NCI-H2029 treated with DMSO at 0.1 percent for 48 hours (cell line): Measurements from ENCODE around the gene BCHE.
"Not testable (repeated sequence)": the region's sequence is repeated elsewhere in the genome, so short reads cannot be mapped to it uniquely, and the experiment has no call there.

Experiments used
- DNase-seq: peaks from one replicate; lab custom pipeline; 2025; lab: John Stamatoyannopoulos, UW

Gene BCHE

GRCh38 chr3:165816209-165816608, 21.0 kb downstream of the BCHE start:
- DNase-seq, result no peak

DNA sequence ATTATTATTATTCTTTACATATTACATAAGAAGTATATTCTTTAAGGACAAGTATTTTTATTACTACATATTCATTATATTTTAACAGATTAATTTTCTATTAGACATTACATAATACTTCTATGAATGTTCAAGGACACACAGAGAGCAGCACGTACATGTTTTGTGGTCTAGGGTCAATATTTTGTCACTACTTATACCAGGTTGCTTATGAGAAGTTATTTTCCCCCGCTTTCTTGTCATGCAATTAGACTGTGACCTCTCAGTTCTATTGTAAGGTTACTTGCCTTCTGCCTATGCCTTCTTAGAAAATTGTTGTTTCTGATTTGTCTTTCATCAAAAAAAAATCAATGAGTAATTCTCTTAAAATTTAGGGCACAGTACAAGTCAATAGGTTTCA, 21.5 kb downstream of the BCHE start:
- no peak for DNase-seq

DNA sequence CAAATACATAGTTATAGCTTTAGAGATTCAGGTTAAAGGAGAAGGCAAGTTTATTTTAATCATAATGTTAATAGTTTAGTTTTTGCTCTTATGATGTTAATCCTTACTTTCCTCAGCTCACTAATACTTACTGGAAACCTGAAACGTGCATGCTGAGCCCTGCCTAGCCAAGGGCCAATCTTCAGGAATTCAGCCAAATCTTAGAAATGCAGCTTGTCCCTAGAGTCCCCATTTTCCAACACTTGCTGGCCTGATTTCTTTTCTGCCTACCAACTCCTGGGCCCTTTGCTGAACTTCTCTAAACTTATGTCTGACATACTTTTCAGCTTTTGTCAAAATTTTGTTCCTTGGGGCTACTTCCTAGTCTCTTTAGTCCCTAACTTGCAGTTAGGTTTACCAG, 22.8 kb downstream of the BCHE start:
- DNase-seq, result no peak

- not testable (repeated sequence) for DNase-seq
Observed at GRCh38 chr3:165807937-165808336, 29.3 kb downstream of the BCHE start.

DNA sequence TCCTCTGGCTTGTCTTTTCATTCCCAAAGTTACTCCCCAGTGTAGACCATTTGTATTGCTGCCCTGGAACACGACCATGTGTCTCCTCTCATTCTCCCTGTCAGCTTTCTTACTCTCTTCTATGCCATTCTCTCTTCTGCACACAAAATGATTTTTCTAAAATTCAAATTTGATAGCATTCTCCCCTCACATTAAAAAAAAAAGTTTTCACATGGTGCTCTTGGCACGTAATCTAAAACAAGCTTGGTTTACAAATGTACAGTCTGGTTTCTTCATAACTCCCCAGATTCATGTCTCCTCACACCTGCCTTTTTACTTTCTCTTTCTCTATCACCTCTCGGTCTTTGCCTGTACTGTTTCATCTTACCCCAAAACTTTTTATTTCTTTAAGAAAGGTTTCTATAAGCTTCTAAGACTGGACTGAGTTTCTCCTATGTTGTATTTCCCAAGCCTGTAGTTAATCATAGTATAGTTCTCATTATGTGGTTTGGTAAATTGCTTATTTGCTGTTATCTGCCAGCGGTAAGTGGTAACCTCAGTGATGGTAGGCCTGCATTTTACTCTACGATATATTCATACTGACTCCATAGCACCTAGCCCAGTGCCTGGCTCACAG, 31.2 kb downstream of the BCHE start:
- peak; percentile 16 for DNase-seq

DNA sequence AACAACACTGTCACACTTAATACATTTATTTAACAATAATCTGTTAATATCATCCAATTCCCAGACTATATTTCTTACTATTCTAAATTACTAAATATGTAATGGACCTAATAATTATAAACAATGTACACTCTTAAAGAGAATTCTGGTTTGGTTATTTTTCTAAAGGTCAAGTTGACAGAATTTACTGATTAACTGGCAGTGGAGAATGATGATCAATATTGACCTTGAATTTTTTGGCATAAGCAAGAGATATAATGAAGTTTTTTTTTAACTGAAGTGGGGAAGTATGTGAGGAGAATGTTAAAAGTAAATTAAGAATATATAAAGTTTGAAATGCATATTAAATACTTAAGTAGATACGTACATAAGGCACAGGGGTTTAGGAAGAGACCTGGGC, 33.8 kb downstream of the BCHE start:
- no peak for DNase-seq

DNA sequence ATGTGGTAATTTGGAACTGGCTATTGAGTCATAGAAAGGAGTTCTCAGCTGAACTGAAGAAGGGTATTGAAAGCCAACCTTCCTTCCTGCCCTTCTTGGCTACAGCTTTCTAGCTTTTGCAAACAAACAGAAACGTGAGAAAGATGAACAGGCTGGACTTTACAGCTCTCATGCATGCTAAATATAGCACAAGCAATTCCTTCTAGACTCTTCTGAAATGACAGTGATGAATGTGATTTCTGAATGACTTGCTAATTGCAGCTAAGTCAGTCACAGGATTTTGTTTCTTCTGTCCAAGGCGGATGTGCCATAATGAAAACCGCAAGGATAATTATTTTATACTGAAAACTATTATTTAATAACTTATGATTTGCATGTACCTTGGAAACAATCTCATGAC, 36.3 kb downstream of the BCHE start:
- no peak for DNase-seq

DNA sequence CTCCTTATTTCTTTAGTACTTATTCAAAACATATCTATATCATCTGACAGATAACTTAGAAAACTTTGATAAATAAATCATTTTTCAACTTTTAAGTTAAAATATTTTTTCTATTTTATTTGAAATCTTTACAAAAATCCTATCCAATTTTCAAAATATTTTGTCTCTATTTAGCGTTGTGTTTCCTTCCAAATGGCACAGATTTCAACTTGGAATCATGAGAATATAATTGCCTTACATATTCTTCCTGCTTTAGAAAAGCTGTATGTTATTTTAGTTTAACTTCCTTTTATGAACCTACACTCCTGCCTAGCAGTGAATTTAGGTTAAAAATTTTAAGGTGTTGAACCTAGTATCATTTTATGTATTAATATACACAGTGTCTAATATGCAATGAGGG, 38.2 kb downstream of the BCHE start:
- DNase-seq, result no peak

DNA sequence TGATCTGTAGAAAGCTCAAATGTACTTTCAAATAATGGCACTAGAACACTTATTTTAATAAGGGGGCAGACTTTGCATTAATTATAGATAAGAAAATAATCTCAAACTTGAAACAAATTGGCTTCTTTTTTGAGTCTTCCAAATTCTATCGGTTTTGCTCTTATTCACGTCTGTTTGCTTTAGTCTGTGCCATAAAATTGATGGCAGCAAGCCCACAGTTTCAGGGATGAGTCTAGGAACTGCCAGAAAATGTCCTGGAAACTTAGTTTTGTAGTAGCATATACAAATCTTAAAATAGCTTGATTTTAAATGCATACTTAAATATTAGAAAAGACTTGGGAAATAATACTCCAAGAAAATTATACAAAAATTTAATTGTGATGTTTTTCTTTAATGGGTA, 39.7 kb downstream of the BCHE start:
- DNase-seq, result no peak

GRCh38 chr3:165796701-165797100, 40.5 kb downstream of the BCHE start:
- DNase-seq, result no peak

GRCh38 chr3:165788531-165788930, 48.7 kb downstream of the BCHE start:
- DNase-seq, result no peak

DNA sequence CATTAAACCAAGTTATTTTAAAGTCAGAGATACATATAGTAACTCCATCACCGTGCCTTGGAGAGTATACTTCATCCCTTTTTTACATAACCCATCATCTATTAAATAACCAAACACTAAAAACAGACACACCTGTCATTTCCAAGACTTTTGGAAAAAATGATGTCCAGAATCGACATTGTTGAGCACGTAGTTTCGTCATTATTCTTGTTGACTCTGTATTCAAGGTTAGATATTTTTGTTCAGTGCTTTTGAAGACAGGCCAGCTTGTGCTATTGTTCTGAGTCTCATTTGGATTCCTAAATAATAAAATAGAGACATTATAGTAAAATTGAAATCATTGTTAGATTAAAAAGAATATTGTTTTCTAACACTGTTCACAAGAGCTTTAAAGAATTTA, 51.2 kb downstream of the BCHE start:
- no peak for DNase-seq

DNA sequence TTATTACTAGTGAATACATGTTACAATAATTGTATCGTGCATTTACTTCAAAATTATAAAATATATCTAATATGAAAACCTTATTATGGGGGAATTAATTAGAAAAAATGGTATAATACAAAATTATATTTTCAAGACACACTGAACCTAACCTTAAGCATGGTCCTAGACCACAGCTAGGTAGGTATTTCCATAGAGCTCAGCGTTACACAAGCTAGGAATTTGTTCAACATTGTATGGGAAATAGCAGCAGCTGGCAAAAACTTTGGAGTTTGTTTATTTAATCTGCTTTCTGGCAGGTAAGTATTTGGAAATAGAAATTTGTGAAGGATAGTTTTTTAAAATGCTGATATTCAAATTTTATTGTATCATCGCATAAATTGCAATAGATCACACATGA, 52.9 kb downstream of the BCHE start:
- no peak for DNase-seq

GRCh38 chr3:165783383-165783782, 53.8 kb downstream of the BCHE start:
- no peak for DNase-seq

DNA sequence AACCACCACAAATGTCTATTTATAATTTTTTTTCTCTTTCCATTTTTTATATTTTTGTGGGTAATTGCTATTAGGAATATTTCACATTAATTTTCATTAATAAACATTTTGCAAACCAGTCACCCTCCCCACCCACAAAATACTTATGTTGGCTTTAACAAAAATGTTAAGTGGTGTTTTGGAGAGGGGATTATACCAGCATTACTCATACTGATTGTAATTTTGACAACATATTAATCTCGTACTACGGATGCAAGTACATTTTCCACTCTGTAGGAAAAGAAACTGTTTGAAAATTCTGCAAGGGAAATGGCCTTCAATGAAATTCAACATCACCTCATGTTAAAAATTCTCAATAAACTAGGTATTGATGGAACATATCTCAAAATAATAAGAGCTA, 58.3 kb downstream of the BCHE start:
- no peak for DNase-seq

GRCh38 chr3:165778456-165778855, 58.8 kb downstream of the BCHE start:
- no peak for DNase-seq

DNA sequence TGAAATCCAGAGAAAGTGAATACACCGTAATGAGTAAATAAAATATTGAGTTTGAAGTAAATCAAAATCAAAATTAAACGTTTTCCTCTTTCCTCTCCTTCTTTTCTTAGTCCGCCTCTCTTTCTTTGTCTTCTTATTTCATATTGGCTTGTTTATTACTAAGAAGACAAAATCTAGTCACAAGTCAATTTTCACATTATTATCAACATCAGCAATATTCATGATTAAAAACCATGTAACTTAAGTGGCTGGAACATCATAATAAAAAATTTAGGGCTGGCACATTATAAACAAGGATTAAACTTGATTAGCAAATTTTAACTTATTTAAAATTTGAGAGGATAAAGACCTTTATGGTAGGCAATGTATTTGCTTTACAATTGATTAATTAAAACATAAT, 61.4 kb downstream of the BCHE start:
- no peak for DNase-seq

DNA sequence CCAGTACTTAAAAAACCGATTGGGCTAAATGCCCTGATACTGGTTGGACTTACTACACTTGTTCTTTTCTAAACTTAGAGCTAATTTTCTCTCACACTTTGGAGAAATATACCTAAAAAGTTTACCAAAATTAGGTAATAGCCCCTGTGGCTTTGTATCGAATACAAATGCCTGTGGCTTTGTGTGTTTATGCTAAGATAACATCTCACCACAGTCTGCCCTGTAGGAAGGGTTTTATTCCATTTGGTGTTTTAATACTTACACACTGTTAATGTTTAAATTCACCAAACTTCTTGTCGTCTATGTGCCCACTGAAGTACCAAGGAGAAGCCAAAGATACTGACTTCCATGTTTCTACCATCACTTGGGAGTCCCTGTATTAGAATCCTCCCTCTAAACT, 66.4 kb downstream of the BCHE start:
- no peak for DNase-seq

DNA sequence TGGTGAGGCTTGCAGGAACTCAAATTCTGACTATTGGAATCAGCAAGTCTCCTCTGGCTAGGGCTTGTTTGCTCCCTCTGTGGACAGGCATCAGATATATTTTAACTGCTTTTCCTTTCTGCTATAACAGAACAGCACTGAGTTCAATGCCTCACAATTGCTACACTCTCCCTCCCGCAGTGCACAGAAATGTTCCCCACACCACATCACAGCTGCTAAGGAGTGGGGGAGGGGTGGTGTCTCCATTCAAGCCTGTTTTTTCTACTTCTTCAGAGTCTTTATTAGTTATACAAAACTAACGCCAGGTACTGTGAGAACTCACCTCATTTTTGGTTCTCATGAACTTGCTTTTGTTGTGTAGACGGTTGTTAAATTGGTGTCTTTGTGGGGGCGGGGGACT, 68.5 kb downstream of the BCHE start:
- no peak for DNase-seq

GRCh38 chr3:165759041-165759440, 78.2 kb downstream of the BCHE start:
- DNase-seq, result no peak

- no peak for DNase-seq
Observed at GRCh38 chr3:165755571-165755970, 81.7 kb downstream of the BCHE start.

- no peak for DNase-seq
Observed at GRCh38 chr3:165754219-165755007, 82.8 kb downstream of the BCHE start.

GRCh38 chr3:165753560-165753959, 83.7 kb downstream of the BCHE start:
- no peak for DNase-seq

DNA sequence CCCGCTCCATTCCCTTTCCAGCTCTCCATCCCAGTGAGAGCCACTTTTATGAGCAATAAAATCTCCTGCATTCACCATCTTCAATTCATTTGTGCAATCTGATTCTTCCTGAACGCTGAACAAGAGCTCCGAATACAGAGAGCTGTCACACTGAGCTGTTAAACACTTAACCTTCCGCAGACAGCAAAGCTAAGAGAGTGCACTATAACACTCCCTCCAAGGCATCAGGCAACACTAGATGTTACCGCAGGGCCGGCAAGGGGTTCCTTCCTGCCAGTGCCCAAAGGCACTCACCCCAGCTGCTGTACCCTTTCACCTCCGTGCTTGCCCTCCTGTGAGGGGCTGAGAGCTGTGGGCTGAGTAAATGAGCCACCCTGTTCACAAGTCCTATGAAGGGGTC, 85.6 kb downstream of the BCHE start:
- DNase-seq, result no peak
